GM18861 (cell line): Measurements from ENCODE around the gene GALNS.
"Not testable (repeated sequence)": the region's sequence is repeated elsewhere in the genome, so short reads cannot be mapped to it uniquely, and the experiment has no call there.

Source experiments
- ATAC-seq: cut with Tn5 transposase; IDR thresholded peaks from one replicate; pipeline ENCODE4 v1.9.1; 2021; ENCODE audit not compliant: unreplicated experiment

Gene GALNS

DNA sequence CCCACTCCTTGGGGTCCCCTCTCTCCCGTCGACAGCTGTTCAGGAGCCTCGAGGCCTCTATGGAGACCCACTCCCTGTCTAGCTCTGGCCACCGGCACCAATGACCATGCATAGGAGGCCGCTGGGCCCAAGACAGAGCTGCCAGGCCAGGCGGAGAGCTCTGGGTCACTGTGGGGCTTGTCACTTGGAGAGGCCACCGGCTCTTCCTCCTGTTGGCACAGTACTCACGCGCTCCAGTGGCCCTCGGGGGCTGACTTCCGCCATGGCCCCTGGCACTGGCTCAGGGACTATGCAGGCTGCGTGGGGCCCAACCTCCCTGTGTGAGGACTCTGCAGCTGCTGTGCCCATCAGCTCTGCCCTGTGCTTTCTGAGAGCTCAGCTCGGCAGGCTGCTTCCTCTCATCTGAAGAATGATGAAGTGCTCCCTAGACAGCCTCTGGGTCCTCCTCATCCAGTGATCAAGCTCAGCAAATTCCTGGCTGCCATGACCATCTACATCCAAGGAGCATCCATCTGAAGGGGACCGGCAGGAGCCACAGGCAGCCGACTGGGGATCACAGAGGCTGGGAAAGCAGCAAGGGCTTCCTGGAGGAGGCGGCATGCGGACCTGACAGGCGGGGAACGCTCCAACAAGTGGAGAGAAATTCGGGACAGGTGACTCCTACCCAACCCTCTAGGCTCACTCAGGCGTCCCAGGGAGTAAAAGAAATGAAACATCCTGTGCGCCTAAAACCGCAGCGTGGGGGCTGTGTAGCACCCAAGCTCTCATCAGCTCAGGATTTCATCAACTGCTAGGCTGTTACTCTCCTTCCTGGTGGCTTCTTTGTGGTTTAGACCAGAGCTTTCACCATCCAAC is 16.8 kb downstream of the GALNS start:
- ATAC-seq, result no peak

DNA sequence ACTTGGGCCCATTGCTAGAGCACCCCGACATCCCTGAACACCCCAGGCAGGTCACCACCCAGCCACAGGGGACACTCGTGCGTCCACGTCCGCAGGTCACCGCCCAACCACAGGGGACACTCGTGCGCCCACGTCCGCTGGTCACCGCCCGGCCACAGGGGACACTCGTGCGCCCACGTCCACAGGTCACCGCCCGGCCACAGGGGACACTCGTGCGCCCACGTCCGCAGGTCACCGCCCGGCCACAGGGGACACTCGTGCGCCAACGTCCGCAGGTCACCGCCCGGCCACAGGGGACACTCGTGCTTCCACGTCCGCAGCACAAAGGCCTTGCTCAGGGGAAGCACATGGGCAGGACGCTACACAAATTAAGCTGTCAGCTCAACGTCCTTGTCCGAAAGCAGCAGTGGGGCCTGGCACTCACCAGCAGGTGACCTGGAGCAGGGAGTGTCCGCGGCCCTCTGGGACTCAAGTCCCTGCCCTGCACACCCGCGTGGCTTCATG is 17.7 kb downstream of the GALNS start:
- no peak for ATAC-seq

DNA sequence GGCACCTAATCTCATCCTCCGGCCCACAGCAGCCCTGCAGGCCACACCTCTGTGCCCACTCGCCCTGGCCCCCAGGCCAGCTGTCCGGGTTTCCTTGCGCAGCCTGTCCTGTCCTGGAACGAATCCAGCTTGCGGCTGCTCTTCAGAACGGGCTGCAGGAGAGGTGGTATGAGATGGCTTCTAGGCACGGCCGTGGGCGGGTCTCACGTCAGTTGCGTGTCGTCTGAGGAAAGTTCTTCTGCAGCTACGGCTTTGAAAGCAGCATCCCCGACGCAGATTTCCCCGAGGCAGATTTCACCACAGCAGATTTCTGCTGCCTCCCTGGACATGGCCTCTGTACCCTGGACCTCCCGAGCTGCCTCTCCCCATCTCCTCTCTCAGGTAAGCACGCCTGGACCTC is 18.2 kb downstream of the GALNS start:
- ATAC-seq, result no peak

DNA sequence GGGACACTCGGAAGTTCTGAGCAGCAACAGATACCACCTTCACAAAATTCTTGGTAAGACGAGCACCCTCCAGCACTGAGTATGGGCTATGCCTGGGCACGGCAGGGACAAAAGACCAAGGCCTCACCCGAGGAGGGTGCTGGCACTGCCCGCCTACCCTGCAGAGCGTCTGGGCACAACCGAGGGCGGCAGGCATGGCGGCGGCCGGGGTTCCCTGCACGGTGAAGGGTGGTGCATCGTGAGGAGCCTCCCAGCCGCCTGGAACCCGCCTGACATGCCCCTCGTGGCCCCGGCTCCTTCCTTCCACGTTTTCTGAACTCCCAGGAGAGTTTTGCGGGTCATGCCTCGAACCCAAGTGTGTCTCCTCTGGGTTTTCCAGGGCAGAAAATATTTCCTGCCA is 18.9 kb downstream of the GALNS start:
- ATAC-seq, result no peak

DNA sequence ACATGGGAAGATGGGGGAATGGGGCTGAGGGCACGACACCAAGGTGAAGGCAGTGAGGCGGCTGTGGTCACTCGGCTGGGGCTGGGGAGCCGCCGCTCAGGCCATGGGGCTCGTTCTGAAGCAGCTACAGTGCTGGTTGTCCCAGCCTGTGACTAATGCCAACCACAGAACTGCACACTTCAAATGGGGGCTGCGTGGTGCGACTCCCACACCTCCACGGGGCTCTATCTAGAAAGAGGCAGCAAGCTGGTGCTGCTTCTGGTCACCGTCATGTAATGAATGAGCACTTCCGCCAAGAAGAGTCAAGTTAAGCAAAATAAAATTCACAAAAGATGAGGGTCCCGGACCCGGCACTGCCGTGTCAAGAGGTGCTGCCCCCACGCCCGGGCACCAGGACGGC is 20.0 kb downstream of the GALNS start:
- ATAC-seq, result no peak

DNA sequence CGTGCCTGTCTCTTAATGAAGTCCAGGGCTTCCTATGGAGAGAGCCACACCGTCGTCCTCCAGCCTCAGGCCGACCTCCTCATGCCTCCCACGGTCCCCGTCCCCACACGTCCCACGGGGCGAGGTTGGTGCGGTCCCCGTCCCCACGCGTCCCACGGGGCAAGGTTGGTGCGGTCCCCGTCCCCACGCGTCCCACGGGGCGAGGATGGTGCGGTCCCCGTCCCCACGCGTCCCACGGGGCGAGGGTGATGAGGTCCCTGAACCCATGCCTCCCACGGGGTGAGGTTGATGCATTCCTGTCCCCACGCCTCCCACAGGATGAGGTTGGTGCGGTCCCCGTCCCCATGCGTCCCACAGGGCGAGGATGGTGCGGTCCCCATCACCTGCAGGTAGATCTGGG is 20.9 kb downstream of the GALNS start:
- ATAC-seq, result no peak

DNA sequence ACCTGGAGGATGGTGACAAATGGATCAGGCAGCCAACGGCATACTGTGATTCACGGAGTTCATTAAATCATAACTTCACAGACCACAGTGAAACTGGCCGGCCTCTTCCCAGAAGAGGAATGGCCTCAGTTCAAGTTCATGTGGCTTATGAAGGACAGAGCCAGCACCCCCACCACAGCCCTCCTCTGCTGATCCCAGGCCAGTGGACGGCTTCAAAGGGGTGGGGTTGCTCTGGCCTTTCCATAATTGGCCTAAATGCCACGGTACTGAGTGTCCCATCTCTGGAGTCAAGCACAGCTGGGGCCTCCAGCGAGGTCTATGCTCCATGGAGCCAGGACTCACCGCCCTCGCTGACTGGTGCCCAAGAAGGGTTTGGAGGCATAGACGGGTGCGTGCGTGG is 21.4 kb downstream of the GALNS start:
- no peak for ATAC-seq

DNA sequence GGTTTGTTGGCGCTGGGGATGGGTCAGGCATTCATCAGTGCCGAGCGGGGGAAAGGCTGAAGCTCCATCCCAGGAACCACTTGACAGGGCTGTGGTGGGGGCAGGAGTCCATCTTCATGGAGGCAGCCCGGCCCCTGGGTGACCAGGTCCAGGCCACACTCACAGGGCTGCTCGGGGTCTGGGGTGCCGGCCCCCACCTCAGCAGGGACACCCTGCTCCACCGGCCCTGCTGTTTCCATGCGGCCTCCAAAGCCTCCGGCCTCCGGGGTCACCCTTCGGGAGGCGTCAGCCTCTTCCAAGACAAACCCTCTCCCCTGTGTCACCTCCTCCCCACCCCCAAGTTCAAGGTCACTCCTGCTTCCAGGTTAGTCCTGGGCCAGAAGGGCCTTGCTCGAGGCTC is 22.1 kb downstream of the GALNS start:
- ATAC-seq, result no peak

DNA sequence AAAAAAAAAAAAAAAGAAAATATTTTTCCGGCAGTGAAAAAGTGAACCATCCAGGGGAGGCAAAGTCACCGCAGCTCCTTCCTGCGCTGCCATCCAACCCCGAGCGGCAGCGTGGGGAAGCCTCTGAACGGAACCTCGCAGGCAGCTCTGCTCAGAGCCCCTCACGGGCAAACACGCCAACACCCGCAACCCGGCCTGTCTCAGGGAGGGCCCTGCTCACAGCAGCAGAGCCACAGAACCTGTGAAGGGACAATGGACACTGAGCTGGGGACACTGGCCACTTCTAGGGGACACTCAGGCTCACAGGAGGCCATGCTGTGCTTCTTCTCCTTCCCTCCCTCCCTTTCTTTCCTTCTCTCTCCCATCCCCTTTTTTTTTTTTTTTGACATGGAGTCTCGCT is 23.7 kb downstream of the GALNS start:
- ATAC-seq, result no peak

DNA sequence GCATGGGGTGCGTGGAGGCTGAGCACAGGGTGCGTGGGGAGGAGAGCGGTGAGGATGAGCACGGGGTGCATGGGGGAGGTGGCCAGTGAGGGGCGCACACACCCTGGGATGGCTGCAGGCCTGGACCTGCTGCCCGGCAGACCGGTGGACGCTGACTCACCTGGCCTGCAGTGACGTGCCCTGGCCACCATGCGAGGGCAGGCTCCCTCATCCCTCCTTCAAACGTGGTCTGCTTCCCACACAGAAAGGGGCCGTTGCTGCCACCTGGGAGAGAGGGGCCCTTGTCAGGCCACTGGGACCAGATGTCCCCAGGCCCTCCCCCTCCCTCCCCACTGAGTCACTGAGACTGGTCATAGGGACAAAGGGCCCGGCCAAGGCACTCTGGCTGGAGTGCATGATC is 24.9 kb downstream of the GALNS start:
- no peak for ATAC-seq

DNA sequence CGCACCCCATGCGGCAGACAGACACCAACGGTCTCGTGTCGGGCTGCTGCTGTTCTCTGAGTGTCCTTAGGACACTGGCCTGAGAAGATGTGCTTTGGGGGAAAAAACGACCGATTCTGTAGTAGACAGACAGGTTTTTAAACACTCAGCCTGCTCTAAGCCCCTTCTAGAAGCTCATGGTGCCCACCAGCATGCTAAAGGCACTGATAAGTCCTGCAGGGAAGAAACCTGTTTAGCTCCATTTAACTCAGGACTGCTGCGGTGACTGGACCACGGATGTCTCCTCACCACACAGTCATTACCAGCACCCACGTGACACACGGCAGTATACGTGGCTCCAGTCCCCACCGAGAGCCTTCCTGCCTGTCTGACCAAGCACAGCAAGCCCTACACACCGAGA is 26.0 kb downstream of the GALNS start:
- ATAC-seq, result no peak

DNA sequence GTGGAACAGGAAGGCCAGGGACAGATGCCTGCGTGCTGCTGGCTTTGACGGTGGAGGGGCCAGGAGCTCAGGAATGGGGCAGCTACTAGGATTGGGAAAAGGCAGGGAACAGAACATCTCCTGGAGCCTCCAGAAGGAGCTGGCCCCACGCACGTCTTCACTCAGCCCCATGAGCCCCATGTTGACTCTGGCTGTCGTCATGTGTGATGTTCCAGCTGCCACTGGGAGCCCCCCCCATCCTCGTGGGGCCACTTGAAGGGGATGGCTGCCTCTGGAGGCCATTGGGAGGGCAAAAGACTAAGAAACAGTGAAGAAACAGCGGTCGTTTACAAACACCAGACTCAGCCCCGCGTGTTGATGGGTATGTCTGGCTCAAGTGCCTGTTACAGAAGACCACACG is 26.5 kb downstream of the GALNS start:
- ATAC-seq, result no peak

DNA sequence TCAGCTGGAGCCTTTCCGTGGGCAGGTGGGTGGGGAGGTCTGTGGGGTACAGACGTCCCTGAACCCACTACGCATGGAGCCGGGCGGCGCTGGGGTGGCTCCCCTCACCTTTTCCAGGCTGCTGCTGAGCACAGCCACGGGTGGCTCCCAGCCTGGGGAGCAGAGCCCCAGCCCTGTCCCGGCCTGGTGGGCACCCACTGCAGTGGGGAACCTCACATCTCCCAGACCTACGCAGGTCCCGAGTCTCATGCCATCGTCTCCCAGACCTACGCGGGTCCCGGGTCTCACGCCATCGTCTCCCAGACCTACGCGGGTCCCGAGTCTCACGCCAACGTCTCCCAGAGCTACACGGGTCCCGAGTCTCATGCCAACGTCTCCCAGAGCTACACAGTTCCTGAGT is 28.0 kb downstream of the GALNS start:
- ATAC-seq, result no peak

DNA sequence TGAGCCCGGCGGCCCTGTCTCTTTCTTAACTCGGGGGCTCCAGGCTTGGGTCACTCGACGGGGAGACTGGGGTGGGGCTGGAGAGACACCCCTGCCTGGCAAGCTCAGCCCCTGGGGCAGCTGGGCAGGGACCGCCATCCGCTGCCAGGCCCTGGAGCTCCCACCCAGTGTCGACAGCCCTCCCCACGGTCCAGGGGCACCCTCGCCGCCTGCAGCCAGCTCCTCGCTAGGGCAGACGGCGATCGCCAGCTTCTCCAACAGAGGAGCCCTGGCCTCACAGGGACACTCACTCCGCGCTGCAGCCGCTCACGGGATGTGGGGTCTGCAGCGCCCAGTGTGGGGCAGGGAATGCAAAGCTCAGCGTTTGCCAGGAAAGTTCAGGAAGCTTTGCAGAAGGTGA is 29.0 kb downstream of the GALNS start:
- no peak for ATAC-seq

DNA sequence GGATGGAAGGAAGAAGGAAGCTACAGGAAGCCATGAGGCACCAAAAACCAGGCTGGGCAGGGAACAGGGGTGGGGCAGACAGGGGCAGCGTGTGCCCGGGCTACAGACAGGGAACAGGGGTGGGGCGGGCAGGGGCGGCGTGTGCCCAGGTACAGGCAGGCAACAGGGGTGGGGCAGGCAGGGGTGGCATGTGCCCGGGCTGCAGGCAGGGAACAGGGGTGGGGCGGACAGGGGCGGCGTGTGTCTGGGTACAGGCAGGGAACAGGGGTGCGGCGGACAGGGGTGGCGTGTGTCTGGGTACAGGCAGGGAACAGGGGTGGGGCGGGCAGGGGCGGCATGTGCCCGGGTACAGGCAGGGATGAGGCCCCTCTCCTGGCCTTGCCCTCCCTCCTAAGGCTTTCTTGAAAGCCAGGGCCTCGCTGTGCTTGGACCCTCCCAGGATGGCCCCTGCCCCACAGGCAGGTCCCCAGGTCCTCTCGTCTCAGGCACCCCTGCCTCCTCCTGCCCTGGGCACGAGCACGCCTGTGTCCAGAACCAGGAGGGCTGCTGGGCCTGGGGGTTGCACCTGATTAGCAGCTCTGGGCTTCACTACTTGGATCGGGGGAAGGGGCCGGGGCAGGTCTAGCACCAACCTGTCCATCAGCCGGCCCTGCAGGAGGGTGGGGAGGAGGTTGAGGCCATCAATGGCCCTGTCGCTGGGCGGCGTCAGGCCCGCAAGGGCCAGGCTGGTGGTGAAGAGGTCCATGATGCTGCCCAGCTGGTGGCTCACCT is 30.5 kb downstream of the GALNS start:
- no peak for ATAC-seq

DNA sequence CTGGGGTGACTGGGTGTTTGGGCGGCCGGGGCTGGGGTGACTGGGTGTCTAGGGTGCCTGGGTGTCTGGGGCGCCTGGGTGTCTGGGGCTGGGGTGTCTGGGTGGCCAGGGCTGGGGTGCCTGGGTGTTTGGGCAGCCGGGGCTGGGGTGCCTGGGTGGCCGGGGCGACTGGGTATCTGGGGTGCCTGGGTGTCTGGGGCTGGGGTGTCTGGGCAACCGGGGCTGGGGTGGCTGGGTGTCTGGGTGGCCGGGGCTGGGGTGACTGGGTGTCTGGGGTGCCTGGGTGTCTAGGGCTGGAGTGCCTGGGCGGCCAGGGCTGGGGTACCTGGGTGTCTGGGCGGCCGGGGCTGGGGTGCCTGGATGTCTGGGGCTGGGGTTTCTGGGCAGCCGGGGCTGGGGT is 31.6 kb downstream of the GALNS start:
- ATAC-seq, result no peak

DNA sequence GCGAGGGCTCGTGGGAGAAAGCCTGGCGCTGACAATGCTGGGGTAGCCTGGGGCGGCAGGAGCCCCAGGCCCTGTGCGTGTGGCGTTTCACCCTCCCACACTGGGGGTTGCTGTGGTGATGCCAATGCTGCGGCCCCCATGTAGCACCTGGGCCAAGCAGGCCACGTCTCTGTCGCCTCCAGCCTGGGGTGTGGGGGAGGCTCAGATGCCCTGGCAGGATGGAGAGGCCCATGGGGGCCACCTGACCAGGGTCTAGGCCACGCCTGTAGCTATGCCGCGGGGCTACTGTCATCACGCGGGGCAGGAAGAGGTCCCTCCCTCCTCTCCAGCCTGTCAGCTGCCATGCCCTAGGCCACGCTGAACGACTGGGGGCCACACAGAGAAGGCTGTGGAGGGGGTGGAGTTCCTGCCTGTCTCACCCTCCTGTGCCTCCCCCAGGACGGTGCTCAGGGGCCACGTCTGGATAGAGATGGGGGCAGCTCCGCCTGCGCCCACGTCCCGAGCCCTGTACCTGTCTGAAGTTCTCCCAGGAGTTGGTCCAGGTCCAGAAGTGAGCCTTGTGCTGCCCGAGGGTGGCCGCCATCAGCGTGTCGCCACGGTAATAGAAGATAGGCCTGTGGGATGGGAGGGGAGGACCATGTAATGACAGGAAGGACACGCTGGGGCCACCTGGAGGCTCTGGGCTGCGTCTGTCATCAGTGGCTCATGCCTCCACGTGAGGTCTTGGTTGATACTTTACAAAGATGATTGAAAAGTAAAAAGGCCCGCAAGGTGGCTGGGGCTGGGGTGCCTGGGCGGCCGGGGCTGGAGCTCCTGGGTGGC is 32.3 kb downstream of the GALNS start:
- no peak for ATAC-seq

DNA sequence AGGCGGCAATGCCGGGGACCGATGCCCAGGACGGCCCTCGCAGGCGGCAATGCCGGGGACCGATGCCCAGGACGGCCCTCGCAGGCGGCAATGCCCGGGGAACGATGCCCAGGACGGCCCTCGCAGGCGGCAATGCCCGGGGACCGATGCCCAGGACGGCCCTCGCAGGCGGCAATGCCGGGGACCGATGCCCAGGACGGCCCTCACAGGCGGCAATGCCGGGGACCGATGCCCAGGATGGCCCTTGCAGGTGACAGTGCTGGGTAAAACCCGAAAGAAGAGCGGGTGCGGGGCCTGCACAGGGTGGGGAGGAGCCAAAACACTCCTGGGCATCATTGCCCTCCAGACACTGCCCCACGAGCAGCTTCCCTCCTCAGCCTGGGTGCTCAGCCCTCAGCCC is 33.1 kb downstream of the GALNS start:
- not testable (repeated sequence) for ATAC-seq

DNA sequence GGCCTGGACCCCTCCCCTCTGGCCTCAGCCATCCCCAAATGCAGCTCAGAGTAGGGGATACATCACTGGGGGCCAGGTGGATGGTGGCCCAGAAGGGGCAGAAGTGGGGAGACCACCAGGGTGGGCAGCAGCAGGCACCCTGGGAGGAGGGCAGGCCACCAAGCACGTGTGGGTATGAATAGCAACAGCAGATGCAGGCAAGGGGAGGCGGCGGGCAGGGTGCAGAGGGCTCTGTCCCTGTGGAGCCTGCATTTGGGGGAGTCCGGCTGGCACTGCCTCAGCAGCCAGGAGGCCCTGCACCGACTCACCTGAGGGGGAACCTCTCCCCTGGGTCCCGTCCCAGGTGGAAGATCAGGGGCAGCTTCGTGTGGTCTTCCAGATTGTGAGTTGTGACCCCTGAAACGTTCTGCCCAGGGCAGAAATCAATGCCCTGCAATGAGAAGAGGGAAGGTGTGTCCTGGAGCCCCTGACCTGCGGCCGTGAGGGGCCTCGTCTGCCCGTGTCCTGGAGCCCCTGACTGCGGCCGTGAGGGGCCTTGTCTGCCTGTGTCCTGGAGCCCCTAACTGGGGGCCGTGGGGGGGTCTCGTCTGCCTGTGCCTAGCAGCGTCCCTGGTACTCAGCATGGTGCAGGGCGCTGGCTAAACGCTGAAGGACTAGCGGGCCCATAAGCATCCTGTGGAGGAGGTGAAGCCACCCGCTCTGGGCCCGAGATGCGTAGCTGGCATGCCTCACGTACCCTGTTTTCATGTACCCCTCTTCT is 34.3 kb downstream of the GALNS start:
- ATAC-seq, result no peak

DNA sequence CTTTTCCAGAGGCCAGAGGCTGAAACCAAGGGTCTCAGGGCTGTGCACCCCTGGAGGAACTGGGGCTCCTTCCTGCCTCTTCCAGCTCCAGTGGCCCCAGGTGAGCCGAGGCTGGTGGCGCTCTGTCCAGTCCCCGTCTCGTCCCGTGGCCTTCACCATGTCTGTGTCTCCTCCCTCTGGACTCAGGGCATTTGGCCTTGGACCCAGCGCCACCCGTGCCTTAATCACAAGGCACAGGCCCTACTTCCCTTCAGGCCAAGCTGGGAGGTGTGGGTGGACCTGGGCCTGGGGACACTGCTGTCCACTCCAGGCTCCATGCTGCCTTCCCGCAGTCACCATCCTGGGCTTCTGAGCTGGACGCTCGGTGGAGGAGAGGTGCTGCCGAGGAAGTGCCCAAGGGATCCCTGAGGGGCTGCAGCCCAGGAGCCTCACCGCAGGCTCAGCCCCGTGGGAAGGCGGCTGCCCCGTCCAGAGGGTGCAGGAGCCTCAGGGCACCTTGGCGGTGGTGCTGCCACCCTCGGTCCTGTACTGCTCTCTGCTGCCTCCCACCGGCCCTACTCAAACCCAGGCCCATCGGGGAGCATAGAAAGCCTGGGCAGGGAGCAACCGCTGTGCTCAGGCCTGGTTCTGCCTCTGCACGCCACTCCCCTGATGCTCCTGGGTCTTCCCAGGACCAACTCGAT is 35.4 kb downstream of the GALNS start:
- no peak for ATAC-seq
